COLO829 (cell line): ENCODE results near the gene PITPNC1.
"Not testable (repeated sequence)": the region's sequence is repeated elsewhere in the genome, so short reads cannot be mapped to it uniquely, and the experiment has no call there.

Source experiments
- DNase-seq: peaks from one replicate; pipeline ENCODE4 v3.0.0; 2012; ENCODE audit warnings: low spot score

PITPNC1 gene

GRCh38 chr17:67651218-67651579 is 274.1 kb downstream of the PITPNC1 start:
- DNase-seq = not testable (repeated sequence)

DNA sequence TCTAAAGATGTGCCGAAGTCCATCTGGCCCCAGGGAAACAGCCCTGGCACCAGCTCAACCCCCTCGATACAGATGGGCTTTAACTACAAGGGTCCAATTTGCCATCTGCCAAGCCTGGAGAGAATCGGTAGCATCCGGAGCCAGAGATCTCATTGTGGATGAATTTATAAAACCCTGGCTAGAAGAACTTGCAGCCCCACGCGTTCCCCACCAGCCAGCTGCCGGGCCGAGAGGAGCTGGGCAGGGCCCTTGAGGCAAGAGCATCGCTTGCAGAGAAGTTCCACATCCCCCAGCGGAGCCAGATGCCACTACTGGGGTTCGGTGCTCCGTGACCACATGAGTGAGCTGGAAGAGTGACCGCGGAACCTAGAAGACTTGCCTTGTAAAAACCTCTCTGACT is 275.4 kb downstream of the PITPNC1 start:
- DNase-seq = no peak

- no peak for DNase-seq
Measured at GRCh38 chr17:67655478-67656148, 278.5 kb downstream of the PITPNC1 start.

GRCh38 chr17:67656494-67657203 is 279.6 kb downstream of the PITPNC1 start:
- DNase-seq = no peak

- no peak for DNase-seq
Measured at GRCh38 chr17:67657596-67657995, 280.5 kb downstream of the PITPNC1 start.

DNA sequence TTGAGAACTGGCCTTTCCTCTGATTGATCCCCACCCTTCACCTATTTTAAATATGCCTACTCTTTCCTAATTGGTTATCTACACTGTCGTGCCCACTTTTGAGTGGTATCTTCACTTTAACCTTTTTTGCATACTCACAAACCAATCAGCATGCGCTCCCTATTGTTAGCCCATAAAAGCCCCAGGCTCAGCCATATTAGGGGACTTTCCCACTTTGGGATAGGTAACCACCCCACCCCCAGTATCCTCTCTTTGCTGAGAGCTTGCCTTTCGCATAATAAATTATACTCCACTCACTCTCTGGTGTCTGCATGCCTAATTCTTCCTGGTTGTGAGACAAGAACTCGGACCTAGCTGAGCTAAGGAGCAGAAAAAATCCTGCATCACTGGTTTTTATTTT is 281.2 kb downstream of the PITPNC1 start:
- no peak for DNase-seq

- DNase-seq = no peak
Measured at GRCh38 chr17:67659028-67659427, 281.9 kb downstream of the PITPNC1 start.

- no peak for DNase-seq
Measured at GRCh38 chr17:67662712-67663111, 285.6 kb downstream of the PITPNC1 start.

GRCh38 chr17:67663457-67663856 is 286.4 kb downstream of the PITPNC1 start:
- no peak for DNase-seq

DNA sequence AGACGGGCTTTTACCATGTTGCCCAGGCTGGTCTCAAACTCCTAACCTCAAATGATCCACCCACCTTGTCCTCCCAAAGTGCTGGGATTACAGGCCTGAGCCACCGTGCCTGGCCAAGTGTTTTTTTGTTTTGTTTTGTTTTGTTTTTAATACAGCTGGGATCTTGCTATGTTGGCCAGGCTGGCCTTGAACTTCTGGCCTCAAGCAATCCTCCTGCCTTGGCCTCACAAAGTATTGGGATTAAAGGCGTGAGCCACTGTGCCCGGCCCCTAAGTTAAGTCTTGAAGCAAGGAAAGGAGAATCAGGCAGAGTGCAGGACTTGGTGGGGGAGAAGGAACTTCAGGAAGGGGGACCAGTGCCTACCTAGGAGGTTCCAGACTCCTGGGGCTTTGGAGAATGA is 288.9 kb downstream of the PITPNC1 start:
- no peak for DNase-seq

GRCh38 chr17:67666710-67667109 is 289.6 kb downstream of the PITPNC1 start:
- DNase-seq = no peak

GRCh38 chr17:67671493-67671892 is 294.4 kb downstream of the PITPNC1 start:
- DNase-seq = no peak

DNA sequence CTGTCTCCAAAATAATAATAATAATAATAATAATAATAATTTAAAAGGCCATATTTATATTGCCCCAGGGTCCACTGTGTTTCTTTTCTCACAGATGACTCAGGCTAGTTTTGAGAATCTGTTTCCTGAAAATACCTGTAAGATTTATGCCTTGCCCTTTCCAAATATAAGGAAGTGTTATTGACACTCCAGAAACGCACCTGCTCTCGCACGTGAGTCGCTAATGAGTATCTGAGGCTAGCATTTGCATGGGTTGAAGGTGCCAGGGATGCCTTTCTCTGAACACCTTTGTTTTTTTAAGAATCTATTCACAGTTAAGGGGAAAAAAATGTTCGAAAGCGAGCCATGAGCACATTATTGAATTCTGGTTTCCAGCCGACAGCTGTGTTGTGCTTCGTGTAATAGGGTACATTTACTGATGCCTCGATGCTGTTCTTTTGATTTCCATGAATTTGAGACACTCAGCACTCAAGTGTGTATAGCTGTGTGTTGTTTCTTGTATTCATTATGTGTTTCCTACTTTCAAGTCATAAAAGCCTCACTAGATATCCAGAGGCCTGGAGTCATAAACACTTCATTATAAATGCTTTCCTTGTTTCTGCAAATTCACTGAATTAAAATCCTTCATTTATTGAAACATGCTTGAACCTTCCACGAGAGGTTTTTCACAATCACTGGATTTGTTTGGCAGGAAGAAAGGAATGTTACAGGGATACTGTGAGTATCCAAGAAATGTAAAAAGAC is 295.7 kb downstream of the PITPNC1 start:
- peak; percentile 36 for DNase-seq

- no peak for DNase-seq
Measured at GRCh38 chr17:67675481-67675880, 298.4 kb downstream of the PITPNC1 start.

DNA sequence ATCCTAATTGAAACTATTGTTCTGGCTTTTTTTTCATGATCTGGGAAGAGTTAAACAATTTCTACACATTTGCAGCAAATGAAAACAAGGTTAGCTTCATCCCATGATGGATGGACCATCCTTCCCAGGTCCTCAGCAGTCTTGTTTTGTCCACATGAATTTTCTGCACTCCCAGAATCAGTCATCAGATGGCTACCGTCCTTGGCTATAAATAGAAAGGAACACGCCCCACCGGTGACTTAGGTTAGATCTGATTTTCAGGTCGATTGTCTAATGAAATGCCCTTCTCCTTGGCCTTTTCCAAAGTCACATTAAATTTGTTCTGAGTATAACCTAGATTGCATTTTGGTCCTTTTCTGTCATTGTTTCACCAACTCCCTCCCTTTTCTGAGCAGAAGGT is 299.2 kb downstream of the PITPNC1 start:
- DNase-seq = no peak

DNA sequence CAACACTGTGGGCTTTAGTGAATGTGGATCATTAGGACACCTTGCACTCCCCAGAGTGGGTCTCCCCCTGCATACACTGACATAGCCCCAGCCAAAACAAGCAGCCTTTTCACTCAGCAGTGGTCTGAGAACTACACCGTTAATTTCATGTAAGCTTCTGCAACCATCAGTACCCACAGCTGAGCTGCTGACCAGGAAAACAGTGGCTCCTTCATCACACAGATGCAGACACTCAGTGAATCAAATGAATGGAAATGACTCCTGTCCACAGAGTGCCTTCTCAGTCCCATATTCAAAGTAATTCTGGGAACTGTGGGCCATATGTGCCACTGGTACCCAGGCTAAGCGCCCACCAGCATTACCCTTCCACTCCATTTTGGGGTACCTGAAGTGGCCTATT is 301.3 kb downstream of the PITPNC1 start:
- no peak for DNase-seq

DNA sequence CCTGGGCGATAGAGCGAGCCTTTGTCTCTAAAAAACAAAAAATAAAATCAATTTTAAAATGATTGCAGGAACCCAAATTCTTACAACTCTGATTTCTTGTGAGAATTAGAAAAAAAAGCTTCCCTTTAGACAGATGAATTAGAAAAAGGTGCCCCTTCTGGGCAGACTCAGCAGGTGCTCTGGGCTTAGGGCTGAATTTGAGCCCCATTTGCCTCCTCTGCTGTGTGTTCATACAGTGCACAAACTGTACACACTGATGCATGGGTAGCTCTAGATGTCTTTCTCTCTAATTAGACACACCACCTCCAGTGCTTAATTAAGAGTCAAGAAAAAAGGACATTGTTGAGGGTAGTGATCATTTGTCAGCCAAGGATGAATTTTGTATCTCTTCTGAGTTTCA is 302.1 kb downstream of the PITPNC1 start:
- no peak for DNase-seq

GRCh38 chr17:67679721-67680120 is 302.6 kb downstream of the PITPNC1 start:
- DNase-seq = no peak

GRCh38 chr17:67680445-67681224 is 303.6 kb downstream of the PITPNC1 start:
- no peak for DNase-seq

- no peak for DNase-seq
Measured at GRCh38 chr17:67682196-67682595, 305.1 kb downstream of the PITPNC1 start.

GRCh38 chr17:67685351-67685750 is 308.3 kb downstream of the PITPNC1 start:
- DNase-seq = no peak

DNA sequence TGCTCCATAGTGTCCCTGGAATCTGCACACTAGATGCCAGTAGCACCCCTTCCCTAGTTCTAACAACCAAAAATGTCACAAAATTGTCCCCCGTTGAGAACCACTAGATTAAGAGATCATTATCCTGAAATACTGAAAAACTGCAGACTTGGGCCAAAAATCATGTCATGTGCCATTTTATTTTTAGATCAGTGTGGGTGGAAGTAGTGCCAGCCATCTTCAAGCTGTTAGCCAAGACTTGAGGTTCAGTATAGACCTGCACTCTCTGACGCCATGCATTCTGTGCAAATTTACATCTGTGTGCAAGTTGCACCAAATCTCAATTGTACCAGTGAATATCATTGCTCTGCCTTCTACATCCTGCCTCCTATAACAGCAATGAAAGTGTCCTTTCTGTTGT is 309.2 kb downstream of the PITPNC1 start:
- no peak for DNase-seq
